Activated naive CD4-positive, alpha-beta T cell treated with anti-CD3 and anti-CD28 coated beads, Interleukin-2, amount 10 ng/mL, durations not matched to agents 7 days and 5 days (primary cell): ENCODE results near the gene JKAMP.

Source experiments
- CTCF ChIA-PET: fragments of 350-600 bp; sonication (Branson Sonifier 250); formaldehyde crosslinking; loops from one replicate; lab custom pipeline; 2021; ENCODE audit warnings: antibody characterized with exemption; lab: Charles Lee
- DNase-seq: peaks from one replicate; pipeline ENCODE4 v3.0.0-alpha.2; 2020
- H3K27ac Mint-ChIP-seq: one replicate; pipeline ENCODE4 v1.8.0; 2021; ENCODE audit warnings: mild to moderate bottlenecking, moderate library complexity, mixed read lengths
- H3K27me3 Mint-ChIP-seq: one replicate; pipeline ENCODE4 v1.8.0; 2021; ENCODE audit warnings: mild to moderate bottlenecking, mixed read lengths
- H3K36me3 Mint-ChIP-seq: one replicate; pipeline ENCODE4 v1.8.0; 2021; ENCODE audit warnings: mixed read lengths
- H3K4me1 Mint-ChIP-seq: one replicate; pipeline ENCODE4 v1.8.0; 2021; ENCODE audit warnings: mixed read lengths
- H3K4me3 Mint-ChIP-seq: one replicate; pipeline ENCODE4 v1.8.0; 2021; ENCODE audit warnings: mild to moderate bottlenecking, moderate library complexity, mixed read lengths
- H3K9me3 Mint-ChIP-seq: one replicate; pipeline ENCODE4 v1.8.0; 2021; ENCODE audit warnings: mixed read lengths

The JKAMP gene

DNA sequence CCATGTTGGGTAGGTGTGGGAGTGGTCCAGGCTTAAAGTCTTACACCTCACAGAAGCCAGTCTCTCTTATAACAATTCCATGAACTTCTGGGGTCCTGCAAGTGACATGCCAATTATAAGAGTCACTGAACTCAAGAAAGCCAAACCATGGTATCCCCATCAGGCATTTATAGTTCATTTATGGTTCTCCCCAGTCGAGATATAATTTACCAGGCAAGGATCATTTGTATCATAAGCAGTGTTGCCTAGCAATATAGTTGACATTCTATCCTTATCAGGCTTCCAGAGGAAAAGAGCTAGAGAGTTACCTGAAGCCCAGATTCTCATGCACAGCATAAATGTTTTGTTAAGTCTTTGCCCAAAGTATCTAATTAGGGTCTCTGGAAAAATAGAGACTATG, 8.1 kb downstream of the JKAMP start:
- CTCF ChIA-PET = interaction anchor here (0.5 kb wide), 1 partner anchor 356 kb away, joined by 3 read pairs; no protein-coding TSS in a partner anchor
- Mint-ChIP-seq H3K36me3 (peaks cover 53% of the 10 kb centered on the region), H3K4me1 (peaks cover 17% of the 10 kb centered on the region), H3K27ac (no peak overlapping the region), H3K27me3 (no peaks in the 10 kb centered on the region), H3K4me3 (no peak overlapping the region), H3K9me3 (no peaks in the 10 kb centered on the region)
- DNase-seq = no peak

DNA sequence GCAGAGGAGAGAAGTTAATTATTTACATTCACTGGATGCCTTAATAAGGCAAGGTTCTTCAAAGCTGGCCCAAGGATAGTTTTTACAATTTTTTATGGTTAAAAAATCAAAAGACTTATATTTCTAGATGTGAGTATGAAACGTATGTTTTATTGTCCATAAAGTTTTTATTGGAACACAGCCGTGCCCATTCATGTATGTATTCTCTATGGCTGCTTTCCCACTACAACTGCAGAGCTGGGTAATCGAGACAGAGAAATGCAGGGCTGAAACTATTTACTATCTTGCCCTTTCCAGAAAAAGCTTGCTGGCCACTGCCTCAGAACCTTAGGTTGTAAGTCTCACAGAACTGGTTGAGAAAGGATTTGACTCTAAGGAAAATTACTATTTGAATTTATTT, 16.4 kb downstream of the JKAMP start:
- peaks cover 22% of the 10 kb centered on the region for H3K36me3 Mint-ChIP-seq
- H3K27me3 Mint-ChIP-seq = no peaks in the 10 kb centered on the region
- H3K4me3 Mint-ChIP-seq = no peak overlapping the region
- no peak overlapping the region for H3K27ac Mint-ChIP-seq
- DNase-seq = no peak
- CTCF ChIA-PET = interaction anchor here (1.1 kb wide), 1 partner anchor 76 kb away, joined by 4 read pairs; the partner anchor contains the start of gene CCDC175
- no peaks in the 10 kb centered on the region for H3K9me3 Mint-ChIP-seq
- peaks cover 11% of the 10 kb centered on the region for H3K4me1 Mint-ChIP-seq

DNA sequence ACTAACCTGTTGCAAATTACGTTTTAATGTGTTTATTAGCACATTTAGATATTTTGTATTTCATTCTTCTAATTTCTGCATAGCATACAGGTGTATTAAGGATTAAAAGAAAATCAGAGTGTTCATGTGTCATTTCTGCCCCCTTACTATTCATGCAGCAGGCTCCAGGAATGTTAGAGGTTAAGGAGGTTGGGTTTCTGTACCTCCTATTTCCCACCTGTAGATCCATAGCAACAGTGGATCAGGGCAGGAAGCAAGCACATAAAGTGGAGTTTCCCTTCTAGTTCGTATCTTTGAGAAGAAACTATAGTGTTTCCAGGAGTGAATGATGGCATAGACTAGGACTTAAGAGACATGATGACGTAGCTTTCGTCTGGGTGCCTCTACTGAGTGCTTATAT, 18.9 kb downstream of the JKAMP start:
- peaks cover 11% of the 10 kb centered on the region for H3K4me1 Mint-ChIP-seq
- H3K4me3 Mint-ChIP-seq = no peak overlapping the region
- no peak overlapping the region for H3K27ac Mint-ChIP-seq
- H3K27me3 Mint-ChIP-seq = no peaks in the 10 kb centered on the region
- CTCF ChIA-PET = interaction anchor here (1.1 kb wide), 1 partner anchor 73 kb away, joined by 3 read pairs; the partner anchor contains the start of gene CCDC175
- H3K36me3 Mint-ChIP-seq = peaks cover 10% of the 10 kb centered on the region
- H3K9me3 Mint-ChIP-seq = no peaks in the 10 kb centered on the region
- DNase-seq = no peak

DNA sequence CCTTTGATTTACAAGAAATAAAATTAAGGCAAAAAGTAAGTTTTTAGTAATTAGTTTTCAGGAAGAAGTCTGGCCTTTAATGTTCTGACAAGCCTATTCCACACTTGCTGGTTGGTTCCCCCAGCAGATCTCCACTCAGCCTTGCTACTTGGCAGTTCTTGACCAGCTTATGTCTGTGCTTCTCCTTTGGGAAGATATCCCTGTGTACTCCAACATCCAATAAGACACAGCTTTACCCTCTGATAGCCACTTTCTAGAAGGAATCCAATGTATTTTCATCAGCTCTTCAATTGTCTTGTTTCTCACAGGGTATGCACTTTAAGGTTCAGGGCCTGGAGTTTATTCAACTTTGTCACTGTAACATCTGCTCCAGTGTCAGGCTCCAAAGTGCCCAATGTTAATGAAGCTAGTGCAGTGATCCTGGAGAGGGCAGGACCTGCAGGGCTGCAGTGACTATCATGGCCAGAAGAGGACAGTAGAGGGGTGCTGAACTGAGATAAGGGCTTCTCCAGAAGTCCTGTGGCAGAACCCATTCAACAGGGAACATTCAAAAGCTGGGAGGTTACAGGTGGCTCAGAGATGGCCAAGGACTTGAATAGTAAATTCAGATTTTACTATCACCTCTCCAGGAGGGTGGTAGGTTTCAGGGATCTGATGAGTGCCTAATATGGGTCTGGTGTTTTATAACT, 22.9 kb downstream of the JKAMP start:
- peak; percentile 73 for DNase-seq
- peaks cover 11% of the 10 kb centered on the region for H3K4me1 Mint-ChIP-seq
- CTCF ChIA-PET = interaction anchor here (0.7 to 5.3 kb wide), 11 partner anchors 23 to 677 kb away, joined by 3 to 41 read pairs (median 3); partner anchors contain the start of genes CCDC175, JKAMP and L3HYPDH
- H3K9me3 Mint-ChIP-seq = no peaks in the 10 kb centered on the region
- H3K27me3 Mint-ChIP-seq = no peaks in the 10 kb centered on the region
- no peak overlapping the region for H3K4me3 Mint-ChIP-seq
- H3K27ac Mint-ChIP-seq = no peak overlapping the region
- H3K36me3 Mint-ChIP-seq = peaks cover 2% of the 10 kb centered on the region

DNA sequence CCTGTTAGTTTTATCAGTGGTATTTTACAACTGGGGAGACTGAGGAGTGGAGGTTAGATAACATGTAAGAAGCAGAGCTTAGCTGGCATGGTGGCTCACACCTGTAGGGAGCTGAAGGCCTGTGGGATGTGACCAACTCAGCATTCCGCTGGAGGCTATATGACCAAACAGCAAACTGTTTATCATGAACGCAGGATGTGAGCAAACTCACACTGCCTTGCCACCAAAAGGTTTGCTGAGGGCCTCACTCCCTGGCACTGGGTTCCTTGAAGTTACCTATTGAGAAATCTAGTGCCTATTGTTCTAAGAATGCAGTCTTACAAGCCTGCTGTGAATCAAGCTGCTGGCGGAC, 23.4 kb downstream of the JKAMP start:
- CTCF ChIA-PET = interaction anchor here (0.8 to 5.3 kb wide), 9 partner anchors 24 to 676 kb away, joined by 3 to 41 read pairs (median 3); partner anchors contain the start of genes CCDC175, JKAMP and L3HYPDH
- no peak overlapping the region for H3K27ac Mint-ChIP-seq
- H3K4me3 Mint-ChIP-seq = no peak overlapping the region

DNA sequence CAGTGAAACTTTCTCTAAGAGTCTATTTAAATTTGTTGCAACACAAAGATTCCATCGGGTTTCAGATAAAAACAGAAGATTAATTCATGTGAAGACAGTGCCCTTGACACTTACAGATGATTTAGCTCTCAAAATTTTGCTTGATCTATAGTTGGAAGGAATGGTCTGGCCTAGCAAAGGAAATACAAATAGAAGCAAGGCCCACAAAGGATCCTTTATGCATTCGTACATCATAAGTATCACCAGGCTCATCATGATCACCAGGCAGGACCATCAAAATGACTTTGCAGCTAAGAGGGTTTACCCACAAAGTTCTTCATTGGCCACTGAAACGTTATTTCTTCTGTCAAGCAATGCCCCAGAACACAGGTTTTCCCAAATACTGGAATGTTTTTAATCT, 24.8 kb downstream of the JKAMP start:
- peaks cover 10% of the 10 kb centered on the region for H3K4me1 Mint-ChIP-seq
- H3K4me3 Mint-ChIP-seq = no peak overlapping the region
- CTCF ChIA-PET = interaction anchor here (0.7 to 5.3 kb wide), 3 partner anchors 10 to 758 kb away, joined by 3 to 41 read pairs (median 3); partner anchors contain the start of gene CCDC175
- no peak for DNase-seq
- no peaks in the 10 kb centered on the region for H3K9me3 Mint-ChIP-seq
- no peaks in the 10 kb centered on the region for H3K36me3 Mint-ChIP-seq
- H3K27me3 Mint-ChIP-seq = peaks cover 4% of the 10 kb centered on the region
- H3K27ac Mint-ChIP-seq = no peak overlapping the region

More for the DNA sequence above, 23.4 kb downstream of the JKAMP start:
- H3K36me3 Mint-ChIP-seq = peaks cover 2% of the 10 kb centered on the region
- H3K9me3 Mint-ChIP-seq = no peaks in the 10 kb centered on the region
- peaks cover 11% of the 10 kb centered on the region for H3K4me1 Mint-ChIP-seq
- no peak for DNase-seq
- no peaks in the 10 kb centered on the region for H3K27me3 Mint-ChIP-seq

DNA sequence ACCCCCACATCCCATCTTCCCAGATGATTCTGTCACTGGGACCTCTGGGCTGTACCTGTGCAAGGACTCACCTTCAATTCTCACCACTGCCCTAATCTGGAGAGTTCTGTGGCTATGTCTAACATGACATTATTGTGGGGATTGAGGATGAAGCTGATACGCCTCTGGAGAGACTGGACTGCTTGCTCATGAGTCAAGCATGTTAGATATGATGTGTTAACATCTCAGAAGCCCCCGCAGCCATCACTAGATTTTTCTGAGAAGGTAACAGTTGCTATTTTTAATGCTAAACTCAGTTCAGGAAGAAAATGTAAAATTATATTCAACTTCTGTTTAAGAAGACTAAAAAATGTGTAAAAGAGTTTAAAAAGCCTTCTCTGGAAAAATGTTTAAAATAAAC, 25.7 kb downstream of the JKAMP start:
- peaks cover 2% of the 10 kb centered on the region for H3K4me1 Mint-ChIP-seq
- H3K9me3 Mint-ChIP-seq = no peaks in the 10 kb centered on the region
- CTCF ChIA-PET = interaction anchor here (0.8 to 5.3 kb wide), 4 partner anchors 67 to 1165 kb away, joined by 3 to 41 read pairs (median 4); partner anchors contain the start of gene CCDC175
- peaks cover 4% of the 10 kb centered on the region for H3K27me3 Mint-ChIP-seq
- no peak for DNase-seq
- H3K36me3 Mint-ChIP-seq = no peaks in the 10 kb centered on the region
- no peak overlapping the region for H3K4me3 Mint-ChIP-seq
- H3K27ac Mint-ChIP-seq = no peak overlapping the region

DNA sequence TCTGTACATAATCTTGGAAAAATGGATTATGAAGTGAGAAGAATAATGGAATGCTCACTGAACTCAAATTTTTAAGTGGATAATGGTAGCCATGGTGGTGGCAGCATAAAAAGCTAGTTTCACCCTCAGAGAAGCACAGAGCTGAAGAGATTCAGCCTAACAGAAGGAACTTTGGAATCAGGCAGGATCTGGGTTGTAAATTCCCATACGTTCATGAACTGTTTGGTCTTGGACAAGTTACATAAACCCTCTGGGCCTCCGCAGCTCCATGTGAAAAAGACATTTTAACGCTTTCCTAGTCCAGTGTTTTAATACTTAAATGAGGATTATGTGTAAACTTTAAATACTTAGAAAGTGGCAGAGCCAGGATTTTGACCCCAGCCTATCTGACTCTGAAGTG, 26.6 kb downstream of the JKAMP start:
- CTCF ChIA-PET = interaction anchor here (0.8 to 5.3 kb wide), 3 partner anchors 66 to 1166 kb away, joined by 3 to 41 read pairs (median 4); partner anchors contain the start of gene CCDC175
- DNase-seq = no peak
- H3K4me1 Mint-ChIP-seq = no peaks in the 10 kb centered on the region
- H3K4me3 Mint-ChIP-seq = no peak overlapping the region
- H3K27ac Mint-ChIP-seq = no peak overlapping the region
- H3K9me3 Mint-ChIP-seq = no peaks in the 10 kb centered on the region
- peaks cover 4% of the 10 kb centered on the region for H3K27me3 Mint-ChIP-seq
- no peaks in the 10 kb centered on the region for H3K36me3 Mint-ChIP-seq

DNA sequence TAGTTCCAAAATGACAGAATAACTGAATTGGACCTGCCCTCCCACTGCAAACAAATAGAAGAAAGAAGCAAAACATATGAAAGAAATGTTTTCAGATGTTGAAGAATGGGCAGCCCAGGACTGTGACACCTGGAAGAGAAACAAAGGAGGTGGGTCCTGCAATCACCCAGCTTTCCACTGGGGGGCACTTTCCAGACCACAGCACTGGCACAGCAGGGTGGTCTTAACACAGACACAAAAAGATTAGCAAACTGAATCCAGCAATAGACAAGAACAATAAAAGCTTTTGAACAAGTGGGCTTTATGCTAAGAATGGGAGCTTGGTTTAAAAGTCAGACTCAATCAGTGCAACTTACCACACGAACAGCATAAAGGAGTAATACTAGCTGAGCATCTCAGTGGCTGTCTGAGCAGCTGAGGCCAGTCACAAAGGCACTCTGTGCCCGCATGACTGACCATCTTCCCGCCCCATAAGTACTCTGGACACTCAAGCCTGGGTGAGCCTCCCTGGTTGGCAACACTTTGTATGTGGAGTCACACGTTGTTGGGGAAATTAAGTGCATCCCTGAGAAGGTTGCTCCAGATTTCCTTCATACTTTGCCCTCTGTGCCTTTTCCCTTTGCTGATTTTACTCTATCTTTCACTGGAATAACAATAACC, 27.7 kb downstream of the JKAMP start:
- CTCF ChIA-PET = interaction anchor here (2.3 kb wide), 1 partner anchor 65 kb away, joined by 11 read pairs; the partner anchor contains the start of gene CCDC175
- DNase-seq = peak; percentile 26
- no peaks in the 10 kb centered on the region for H3K36me3 Mint-ChIP-seq
- no peaks in the 10 kb centered on the region for H3K9me3 Mint-ChIP-seq
- H3K27ac Mint-ChIP-seq = no peak overlapping the region
- no peak overlapping the region for H3K4me3 Mint-ChIP-seq
- no peaks in the 10 kb centered on the region for H3K4me1 Mint-ChIP-seq
- H3K27me3 Mint-ChIP-seq = peaks cover 4% of the 10 kb centered on the region

DNA sequence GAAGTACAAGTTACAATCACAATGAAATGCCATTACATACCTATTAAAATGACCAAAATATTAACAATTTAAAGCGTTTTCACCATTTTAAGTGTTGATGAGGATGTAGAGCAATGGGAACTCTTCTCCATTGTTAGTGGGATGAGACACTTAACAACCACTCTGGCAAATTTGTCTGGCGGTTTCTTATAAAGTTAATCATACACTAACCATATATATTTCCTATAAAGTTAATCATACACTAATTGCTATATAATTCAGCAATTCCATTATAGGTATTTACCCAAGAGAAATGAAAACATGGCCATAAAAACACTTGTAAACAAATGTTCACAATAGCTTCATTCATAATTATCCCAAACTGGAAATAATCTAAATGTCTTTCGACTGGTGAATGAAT, 35.9 kb downstream of the JKAMP start:
- Mint-ChIP-seq H3K4me3 (no peak overlapping the region), H3K36me3 (no peaks in the 10 kb centered on the region), H3K9me3 (no peaks in the 10 kb centered on the region), H3K27me3 (peaks cover 4% of the 10 kb centered on the region), H3K27ac (no peak overlapping the region), H3K4me1 (no peaks in the 10 kb centered on the region)
- DNase-seq = no peak
- CTCF ChIA-PET = no interaction called here

DNA sequence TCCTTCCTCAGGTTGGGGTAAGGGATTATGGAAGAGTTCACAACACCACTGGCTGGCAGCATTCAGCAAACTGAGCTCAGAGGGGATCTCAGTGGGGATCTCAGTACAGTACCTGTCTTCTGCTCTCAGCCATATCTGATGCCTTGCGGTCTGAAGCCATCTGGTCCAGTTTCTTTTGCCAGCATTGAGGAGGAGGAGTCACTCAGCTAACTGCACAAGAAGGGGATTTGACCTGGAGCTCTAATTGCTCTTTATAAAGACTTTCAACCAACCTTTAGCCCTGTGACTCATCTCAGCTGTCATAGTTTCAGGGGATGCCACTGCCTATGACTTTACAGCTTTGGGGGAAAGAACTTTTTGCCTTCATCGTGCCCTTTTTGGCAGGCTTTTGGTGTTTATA, 44.9 kb downstream of the JKAMP start:
- Mint-ChIP-seq H3K27me3 (peaks cover 26% of the 10 kb centered on the region), H3K27ac (no peak overlapping the region), H3K36me3 (no peaks in the 10 kb centered on the region), H3K4me3 (no peak overlapping the region), H3K4me1 (no peaks in the 10 kb centered on the region), H3K9me3 (no peaks in the 10 kb centered on the region)
- CTCF ChIA-PET = no interaction called here
- DNase-seq = no peak

DNA sequence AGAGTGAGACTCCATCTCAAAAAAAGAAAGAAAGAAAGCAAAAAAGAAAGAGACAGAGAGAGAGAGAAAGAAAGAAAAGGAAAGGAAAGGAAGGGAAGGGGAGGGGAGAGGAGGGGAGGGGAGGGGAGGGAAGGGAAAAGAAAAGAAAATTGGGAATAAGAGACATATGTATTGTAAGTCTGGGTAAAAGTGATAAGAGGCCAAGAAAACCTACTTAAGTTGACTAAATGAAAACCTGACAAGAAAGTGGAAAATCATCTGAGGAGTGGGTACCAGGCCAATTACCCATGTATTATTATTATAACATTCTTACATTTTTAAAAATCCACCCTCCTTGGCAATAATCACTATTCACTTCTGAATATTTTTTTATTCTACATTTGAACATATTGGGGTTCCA, 46.0 kb downstream of the JKAMP start:
- Mint-ChIP-seq H3K27ac (no peak overlapping the region), H3K27me3 (peaks cover 26% of the 10 kb centered on the region), H3K4me3 (no peak overlapping the region), H3K4me1 (no peaks in the 10 kb centered on the region), H3K9me3 (no peaks in the 10 kb centered on the region), H3K36me3 (no peaks in the 10 kb centered on the region)
- DNase-seq = no peak
- CTCF ChIA-PET = no interaction called here

DNA sequence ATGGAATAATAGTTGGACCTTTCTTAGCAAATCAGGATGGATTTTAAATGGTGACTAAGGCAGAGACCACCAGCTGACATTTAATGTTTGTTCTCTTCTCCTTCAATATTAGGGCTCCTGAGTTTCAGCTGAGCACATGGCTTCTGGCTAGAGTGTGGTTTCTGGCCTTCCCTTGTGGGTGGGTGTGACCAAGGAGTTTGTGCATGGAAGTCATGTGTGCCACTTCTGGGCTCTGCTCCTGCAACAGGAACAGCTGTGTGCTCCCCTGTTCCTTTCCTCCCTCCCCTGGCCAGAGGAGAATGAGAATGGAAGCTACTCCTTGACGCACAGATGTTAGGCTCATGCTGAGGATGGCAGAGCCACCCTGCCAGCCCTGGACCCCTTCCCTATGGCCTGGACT, 48.1 kb downstream of the JKAMP start:
- Mint-ChIP-seq H3K4me3 (no peak overlapping the region), H3K27me3 (peaks cover 21% of the 10 kb centered on the region)

DNA sequence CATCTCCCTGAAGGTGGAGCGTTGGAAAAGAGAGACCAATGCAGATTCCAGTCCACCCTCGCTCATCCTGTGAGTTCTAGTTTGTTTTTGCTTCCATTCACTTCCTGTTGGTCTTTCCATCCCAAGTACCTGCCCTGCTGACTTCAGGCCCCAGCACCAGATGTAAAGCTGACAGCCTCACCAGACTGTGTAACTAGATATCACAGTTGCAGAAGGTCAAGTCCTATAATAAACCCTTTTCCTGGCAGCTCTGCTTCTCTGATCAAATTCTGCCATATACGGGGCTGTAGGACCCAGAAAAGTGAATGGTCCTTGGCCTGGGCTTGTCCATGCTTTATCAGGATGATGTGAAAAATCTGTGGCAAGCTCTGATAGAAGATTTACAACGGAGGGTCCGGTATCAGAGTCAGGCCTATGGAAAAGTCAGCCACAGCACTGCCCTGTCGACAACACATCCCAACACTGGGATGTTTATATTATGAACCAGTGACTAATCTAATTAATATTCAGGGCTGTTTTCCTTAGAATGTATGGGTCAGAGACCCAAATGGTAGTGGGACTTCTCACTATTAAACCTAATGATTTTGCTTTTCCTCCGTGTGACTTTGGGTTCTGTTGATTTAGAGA, 50.2 kb downstream of the JKAMP start:
- H3K9me3 Mint-ChIP-seq = no peaks in the 10 kb centered on the region
- no peak overlapping the region for H3K27ac Mint-ChIP-seq
- peaks cover 8% of the 10 kb centered on the region for H3K27me3 Mint-ChIP-seq
- CTCF ChIA-PET = no interaction called here
- H3K4me1 Mint-ChIP-seq = no peaks in the 10 kb centered on the region
- no peak overlapping the region for H3K4me3 Mint-ChIP-seq
- H3K36me3 Mint-ChIP-seq = no peaks in the 10 kb centered on the region
- DNase-seq = no peak

More for the DNA sequence above, 48.1 kb downstream of the JKAMP start:
- H3K36me3 Mint-ChIP-seq = no peaks in the 10 kb centered on the region
- H3K27ac Mint-ChIP-seq = no peak overlapping the region
- CTCF ChIA-PET = no interaction called here
- no peaks in the 10 kb centered on the region for H3K4me1 Mint-ChIP-seq
- no peak for DNase-seq
- no peaks in the 10 kb centered on the region for H3K9me3 Mint-ChIP-seq
